GM19035 (cell line): ENCODE data around the gene EHBP1L1.

Experiments
- ATAC-seq: cut with Tn5 transposase; IDR thresholded peaks from one replicate; pipeline ENCODE4 v1.9.1; 2021; ENCODE audit not compliant: unreplicated experiment

The EHBP1L1 gene

DNA sequence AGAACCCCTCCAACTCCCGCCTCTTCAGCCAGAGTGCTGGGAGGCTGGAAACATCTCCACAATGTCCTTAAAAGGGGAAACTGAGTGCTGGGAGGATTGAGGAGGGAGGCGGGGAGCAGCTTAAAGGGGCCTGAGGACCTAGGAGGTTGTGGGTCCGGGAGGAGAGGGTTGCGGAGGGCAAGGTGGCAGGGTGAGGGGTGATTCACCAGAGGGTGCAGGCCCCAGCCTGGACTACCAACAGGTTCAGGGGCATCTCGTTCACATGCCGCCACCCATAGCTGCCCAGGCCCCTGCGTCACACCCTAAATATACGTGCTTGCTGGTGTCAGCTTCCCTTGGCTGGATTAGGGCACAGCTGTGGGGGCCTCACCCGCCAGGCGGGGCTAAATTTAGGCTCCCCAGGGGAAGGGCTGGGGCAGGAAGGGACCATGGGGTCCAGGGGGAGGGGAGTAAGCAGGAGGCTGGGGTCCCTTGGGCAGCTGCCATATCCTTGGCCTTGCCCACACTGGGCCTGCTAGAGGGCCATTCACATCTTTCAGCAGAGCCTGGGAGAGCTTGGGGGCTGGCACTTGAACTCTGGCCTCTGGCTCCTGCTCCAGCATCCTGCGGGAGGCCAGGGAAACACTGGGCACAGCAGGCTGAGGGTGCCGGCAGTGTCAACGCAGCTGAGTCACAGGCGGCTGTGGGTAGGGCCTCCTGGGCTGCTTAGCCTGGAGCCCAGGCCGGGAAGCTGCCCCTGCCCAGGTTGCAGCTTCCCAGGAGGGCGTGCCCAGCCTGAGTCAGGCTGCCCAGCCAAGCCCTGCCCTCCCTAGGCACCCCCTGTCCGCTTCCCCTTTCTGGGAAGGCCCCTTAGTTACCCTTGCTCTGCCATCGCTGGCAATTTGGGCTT, 1.3 kb downstream of the EHBP1L1 start:
- no peak for ATAC-seq

DNA sequence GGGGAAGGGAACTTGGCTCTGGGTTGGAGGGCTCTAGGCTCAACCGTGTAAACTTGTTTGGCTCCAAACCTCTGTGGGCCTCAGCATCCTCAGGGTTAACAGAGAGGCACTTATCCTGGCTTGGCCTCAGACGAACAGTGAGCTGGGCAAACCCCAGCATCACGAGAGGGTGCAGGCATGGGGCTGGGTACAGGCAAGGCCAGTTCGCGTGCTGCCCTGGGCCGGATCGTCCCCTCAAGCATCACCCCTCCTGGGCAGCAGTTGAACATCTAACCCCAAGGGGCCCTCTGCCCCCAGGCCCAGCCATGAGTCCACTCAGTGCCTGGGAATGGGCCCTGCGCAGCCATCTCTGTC, 1.9 kb downstream of the EHBP1L1 start:
- no peak for ATAC-seq

DNA sequence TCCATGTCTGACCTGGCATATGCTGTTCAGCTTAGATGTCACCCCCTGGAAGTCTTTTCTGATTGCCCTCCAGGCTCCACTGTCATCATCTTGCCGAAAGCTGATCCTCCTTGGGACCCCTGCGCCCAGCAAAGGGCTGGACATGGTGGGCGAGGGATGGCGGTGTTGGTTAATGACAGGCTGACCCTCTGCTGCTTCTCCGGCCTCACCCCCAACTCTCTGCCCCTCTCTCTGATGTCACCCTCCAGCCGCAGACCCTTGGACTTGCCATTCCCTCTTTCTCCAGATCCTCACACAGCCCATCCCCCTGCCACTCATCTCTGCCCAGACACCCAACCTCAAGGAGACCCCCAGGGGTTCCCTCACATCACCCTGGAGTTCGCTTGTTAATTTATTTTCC, 2.3 kb downstream of the EHBP1L1 start:
- no peak for ATAC-seq

DNA sequence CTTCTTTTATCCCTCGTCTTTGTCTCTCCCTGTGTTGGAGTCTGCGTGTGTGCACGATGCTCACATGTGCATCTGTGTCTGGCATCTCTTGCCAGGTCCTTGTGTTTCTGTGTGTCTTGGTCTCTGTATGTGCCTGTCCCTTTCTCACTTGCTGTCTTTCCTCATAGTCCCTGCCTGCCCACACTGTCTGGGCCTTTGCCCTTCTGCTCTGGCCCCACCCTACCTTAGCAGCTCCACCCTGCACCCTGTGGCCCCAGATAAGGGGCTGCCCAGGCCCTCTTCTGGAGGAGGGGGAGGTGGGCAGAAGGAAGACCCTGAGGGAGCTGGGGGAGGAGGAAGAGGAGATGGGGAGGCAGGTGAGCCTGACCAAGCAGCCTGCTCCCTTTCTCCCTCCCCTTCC, 2.8 kb downstream of the EHBP1L1 start:
- no peak for ATAC-seq

DNA sequence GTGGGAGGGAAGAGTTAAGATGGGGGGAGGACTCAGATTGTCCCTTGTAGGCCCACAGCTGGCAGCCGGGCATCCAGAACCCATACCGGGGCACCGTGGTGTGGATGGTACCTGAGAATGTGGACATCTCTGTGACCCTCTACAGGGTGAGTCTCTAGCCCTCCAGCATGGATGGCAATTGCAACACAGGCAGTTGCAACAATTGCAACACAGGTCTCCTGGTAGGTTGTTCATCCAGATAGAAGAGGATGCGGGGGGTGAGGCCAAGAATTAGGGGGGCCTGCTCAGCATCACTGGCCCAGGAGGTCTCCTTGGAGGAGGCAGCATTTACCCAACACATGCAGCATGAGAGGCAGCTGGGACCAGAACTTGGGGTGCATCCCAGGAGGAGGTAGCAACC, 3.4 kb downstream of the EHBP1L1 start:
- ATAC-seq = no peak

DNA sequence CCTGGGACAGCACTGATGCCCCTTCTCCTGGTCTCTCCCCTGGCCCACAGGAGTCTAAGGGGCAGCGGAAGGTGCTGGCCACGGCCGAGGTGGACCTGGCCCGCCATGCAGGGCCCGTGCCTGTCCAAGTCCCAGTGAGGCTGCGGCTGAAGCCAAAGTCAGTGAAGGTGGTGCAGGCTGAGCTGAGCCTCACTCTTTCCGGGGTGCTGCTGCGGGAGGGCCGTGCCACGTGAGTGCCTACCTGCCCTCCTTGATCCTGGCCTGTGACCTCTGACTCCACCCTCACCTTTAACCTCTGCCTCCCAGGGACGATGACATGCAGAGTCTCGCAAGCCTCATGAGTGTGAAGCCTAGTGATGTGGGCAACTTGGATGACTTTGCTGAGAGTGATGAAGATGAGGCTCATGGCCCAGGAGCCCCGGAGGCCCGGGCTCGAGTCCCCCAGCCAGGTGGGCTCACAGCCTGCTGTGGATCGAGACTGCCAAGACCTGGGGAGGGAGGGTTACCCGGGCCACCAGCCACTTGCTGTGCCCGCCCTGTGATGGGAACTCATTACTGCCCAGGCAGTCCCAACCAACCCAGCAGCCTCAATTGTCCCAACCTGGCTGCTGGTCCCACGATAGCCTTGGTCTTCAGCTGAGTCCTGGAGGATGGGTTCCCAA, 4.3 kb downstream of the EHBP1L1 start:
- ATAC-seq = no peak

DNA sequence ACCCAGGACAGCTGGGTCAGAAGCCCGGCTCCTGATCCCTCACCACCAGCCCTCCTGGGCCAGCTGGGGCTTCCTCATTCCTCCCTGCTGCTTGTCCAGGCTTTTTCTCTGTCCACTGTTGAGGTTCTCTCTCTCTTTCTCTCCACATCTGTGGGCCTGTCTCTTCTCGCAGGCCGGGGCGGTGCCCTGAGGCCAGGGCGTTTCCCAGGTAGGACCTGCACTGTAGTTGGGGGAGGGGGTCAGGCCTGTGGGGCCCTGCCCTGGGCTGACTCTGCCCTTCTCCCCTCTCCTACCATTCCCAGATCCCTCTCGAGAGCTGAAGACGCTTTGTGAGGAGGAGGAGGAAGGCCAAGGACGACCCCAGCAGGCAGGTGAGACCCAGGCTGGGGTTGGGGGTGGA, 4.9 kb downstream of the EHBP1L1 start:
- ATAC-seq = no peak

DNA sequence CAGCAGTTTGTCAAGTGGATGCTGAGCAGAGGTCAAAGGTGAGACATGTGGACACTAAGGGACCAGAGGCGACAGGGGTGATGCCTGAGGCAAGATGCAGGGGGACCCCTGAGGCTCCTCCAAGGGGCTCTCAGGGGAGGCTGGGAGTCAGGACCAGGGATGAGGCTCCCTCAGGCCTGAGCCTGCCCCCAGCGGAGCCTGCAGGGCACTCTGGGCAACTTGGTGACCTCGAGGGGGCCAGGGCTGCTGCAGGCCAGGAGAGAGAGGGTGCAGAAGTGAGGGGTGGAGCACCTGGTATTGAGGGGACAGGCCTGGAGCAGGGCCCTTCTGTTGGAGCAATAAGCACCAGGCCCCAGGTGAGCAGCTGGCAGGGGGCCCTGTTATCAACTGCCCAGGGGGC, 6.1 kb downstream of the EHBP1L1 start:
- ATAC-seq = no peak

DNA sequence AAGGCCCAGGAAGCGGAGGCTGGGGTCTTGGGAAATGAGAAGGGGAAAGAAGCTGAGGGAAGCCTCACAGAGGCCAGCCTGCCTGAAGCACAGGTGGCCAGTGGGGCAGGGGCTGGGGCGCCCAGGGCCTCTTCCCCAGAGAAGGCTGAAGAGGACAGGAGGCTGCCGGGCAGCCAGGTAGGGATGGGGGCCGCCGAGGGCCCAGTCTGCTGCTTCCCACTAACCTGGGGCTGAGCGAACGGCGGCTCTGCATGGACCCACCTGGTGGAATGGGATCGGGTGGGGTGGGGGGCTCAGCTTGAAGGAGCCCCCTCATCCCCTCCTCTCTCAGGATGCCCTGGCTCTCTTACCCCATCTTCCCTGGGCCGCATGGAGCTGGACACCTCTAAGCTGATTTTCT, 7.7 kb downstream of the EHBP1L1 start:
- ATAC-seq = no peak

DNA sequence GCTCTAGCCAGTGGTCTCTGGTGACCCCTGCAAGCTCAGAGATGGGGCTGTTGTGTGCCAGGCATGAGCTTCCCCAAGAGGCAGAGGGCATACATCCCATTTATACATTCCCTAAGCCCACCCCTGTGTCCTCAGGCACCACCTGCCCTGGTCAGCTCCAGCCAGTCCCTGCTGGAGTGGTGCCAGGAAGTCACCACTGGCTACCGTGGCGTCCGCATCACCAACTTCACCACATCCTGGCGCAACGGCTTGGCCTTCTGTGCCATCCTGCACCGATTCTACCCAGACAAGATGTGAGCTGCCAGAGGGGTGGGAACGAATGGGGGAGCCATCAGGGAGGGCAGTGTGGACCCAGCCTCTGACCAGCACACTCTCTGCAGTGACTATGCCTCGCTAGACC, 8.3 kb downstream of the EHBP1L1 start:
- no peak for ATAC-seq

DNA sequence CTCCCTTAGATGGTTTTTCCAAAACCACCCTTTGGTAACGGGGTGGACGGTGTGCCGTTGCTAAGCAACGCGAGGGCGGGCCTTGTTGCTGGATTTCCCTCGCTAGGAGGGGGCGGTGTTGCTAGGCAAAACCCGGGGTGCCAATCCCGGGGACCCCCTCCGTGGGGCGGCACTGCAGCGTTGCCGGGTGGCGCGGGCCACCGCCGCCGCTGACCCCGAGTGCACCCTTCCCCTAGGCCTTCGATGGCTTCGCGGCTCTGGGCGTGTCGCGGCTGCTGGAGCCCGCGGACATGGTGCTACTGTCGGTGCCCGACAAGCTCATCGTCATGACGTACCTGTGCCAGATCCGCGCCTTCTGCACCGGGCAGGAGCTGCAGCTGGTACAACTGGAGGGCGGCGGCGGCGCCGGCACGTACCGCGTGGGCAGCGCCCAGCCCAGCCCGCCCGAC, 8.9 kb downstream of the EHBP1L1 start:
- ATAC-seq = no peak

DNA sequence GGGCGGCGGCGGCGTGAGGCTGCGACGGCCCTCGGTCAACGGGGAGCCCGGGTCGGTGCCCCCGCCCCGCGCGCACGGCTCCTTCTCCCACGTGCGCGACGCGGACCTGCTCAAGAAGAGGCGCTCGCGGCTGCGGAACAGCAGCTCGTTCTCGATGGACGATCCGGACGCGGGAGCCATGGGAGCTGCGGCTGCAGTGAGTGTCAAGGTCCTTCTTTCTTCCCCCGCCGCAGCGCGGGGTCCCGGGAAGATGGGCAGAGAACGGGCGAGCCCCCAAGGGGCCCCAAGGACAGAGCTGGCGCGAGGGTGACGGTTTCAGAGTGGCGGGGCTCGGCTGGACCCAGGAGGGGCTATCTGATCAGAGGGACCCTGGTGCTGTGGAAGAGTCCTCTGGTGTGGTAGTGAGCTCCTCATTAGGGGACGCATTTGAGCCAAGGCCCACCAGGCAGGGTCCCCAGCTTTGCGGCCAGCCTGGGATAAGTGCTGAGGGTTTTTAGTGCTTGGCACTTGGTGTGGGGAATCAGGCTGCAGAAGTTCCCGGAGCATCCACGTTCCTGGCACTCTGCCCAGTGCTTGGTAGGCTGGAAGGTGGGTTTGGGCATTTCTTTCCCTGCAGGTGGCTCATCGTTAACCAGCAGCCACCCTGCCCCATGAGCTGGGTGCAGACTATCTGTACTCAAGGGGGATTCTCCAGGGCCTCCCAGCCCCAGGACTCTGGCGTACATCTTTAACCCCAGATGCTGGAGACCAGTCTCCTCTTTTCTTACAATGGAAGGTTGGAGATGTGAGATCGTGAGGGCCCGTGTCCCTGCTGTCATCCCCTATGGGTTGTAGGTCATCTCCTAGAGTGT, 9.8 kb downstream of the EHBP1L1 start:
- no peak for ATAC-seq

DNA sequence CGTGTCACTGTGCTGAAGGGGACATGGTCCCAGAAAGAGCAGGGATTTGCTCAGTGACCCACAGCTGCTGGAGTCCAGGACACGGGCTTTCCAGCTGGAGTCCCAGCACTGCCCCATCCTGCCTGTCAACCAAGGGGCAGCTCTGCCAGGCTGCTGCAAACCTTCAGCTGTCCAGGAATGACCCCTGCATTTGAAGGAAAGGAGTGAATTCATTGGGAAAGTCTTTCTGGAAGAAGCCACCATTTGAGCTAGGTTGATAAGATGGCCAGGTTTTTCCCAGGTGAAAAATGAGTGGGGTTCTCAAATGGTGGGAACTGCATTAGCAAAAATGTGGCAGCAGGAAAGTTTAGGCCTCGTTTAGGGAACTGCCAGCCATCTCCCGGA, 10.4 kb downstream of the EHBP1L1 start:
- ATAC-seq = no peak

DNA sequence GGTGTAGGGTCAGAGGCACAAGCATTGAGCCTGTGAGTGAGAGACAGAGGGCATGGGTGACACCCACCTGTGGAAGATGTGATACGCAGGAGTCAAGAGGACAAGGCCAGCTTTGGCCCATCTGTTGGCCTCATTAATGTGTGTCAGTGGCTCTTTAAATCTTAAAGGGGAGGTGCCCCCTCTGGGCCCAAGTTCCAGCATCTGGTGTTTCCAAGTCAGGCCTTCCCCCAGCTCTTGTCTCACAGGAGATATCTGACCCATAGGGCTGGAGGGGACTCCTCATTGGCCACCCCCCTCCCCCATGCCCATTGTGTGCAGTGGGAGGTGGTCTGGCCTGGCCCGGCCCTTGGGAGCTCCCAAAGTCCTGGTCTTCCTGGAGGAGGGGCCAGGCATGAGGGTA, 10.8 kb downstream of the EHBP1L1 start:
- no peak for ATAC-seq

DNA sequence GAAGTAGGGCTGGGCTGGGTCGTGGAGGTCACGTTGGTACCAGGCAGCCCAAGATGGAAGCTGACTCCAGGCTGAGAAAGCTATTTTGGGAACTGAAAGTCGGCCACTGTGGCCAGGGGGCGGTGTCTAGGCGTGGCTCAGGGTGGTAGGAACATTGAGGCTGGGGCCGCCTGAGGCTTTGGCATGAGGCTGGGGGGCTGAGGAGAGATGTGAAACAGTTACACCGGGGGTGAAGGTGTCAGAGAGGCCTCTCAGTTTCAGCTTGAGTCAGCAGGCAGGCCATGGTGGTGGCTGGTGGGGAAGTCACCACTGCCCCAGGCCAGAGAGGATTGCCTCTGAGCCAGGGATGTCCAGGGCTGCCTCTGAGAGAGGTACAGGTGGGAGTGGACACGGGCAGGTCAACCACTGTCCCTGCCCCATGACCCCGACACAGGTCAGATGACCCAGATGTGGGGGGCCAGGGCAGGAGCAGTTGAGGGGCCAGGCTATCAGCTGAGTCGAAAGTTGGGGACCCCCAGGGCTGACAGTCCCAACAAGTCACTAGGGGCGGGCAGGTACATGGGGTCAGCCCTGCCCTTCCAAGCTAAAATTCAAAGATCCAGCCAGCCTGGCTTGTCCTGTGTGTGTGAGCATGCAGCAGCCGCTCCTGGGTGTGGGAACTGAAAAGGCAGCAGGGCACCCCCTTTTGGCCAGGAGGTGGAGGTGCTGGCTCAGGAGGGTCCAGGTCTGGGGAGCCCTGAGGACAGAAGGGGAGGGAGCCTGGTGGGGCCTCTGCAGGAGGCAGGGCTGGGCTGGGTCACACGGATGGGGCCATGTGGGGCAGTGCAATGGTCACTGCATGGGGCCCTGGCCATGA, 12.6 kb downstream of the EHBP1L1 start:
- peak; percentile 76 for ATAC-seq

DNA sequence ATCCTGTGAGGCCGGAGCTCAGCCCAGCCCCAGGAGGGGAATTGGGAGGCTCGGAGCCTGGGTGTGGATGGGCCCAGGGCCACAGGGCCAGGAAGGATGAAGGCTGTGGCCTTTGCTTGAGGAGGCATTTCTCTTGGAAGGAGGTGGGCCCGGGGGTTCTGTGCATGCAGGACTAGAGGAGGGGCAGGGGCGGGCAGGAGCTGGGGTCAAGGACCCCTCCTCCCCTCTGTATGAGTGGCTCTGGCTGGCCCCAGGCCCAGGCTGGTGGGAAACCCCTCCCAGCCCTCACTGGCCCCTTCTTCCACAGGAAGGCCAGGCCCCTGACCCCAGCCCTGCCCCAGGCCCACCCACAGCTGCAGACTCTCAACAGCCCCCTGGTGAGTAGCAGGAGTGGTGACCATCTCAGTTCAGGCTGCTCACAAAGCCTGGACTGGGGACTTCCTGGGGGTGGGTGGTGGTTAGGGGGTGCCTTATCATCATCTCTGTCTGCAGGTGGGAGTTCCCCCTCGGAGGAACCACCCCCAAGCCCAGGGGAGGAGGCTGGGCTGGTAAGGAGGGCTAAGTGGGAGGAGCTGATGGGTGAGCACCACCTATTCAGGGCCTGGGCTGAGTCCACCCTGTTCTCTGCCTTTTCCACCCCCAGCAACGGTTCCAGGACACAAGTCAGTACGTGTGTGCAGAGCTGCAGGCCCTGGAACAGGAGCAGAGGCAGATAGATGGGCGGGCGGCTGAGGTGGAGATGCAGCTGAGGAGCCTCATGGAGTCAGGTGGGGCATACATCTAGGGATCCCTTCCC, 13.8 kb downstream of the EHBP1L1 start:
- ATAC-seq = no peak

DNA sequence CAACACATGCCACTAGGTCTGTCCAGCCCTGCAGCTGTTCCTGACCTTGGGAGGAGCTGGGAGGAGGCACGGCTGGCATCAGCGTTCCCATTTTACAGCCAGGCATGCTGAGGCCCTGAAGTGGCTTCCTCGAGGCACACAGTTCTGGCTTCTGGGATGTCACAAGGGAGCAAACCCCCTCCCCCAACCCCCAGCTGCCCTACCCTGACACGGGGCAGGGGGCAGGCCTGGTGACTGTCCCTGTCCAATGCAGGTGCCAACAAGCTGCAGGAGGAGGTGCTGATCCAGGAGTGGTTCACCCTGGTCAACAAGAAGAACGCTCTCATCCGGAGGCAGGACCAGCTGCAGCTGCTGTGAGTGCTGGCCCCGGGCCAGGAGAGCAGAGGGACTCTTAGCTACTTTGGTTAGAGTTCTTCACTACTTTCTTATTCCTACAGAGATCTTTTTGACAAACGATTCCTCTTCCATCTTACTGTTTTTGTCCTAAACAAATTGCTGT, 14.4 kb downstream of the EHBP1L1 start:
- ATAC-seq = no peak

DNA sequence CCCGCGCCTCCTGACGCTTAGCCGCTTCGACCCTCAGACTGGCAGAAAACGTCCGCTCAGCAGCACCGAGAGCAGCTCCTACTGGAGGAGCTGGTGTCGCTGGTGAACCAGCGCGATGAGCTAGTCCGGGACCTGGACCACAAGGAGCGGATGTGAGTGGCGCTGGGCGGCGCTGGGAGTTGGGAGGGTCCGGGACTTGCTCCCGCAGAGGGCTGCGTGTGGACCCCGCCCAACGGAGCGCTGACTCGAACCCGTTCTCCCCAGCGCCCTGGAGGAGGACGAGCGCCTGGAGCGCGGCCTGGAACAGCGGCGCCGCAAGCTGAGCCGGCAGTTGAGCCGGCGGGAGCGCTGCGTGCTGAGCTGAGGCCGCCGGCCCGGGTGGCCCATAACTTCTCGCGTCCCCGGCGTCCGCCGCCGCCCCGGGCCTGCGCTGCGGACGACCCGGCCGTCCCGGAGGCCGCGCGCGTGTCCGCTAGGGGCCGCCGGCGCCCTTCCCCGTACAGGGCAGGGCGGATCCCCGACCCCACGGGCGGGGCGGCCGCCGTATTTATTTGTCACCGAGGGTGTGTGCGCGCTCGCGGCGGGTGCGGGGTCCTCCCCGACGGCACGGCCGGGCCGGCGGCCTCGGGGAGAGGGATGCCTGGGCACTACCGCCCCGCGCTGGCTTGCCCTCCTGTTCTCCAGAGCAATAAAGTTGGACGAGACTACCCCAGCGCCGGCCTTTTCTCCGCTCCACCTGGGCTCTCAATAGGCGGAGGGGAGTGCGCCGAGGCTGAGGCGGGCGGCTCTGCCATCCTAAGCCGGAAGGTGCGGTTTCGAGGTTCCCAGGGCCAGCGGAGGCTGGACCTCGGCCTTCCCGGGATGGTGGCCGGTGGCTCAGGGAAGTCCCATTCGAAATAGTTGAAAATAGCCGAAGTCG, 16.3 kb downstream of the EHBP1L1 start:
- ATAC-seq = no peak
